Aorta (tissue), 5 donors: Measurements from ENCODE around the gene TMEM59L. TPM values are rescaled to one million over a fixed set of nuclear protein-coding genes. Genes with fewer than 3 reads are reported as not detected.

Experiments
- ATAC-seq: fragments of 200-7000 bp; cut with Tn5 transposase; one replicate; pipeline ENCODE4 v1.9.1; 2022; ENCODE audit warnings: moderate library complexity; ENCODE audit not compliant: low FRiP score
- DNase-seq, 2 donors: peaks; one replicate each; pipeline ENCODE4 v3.0.0-alpha.2; 2020
- H3K27ac ChIP-seq, 2 donors: one replicate each; pipeline ENCODE4 v1.5.1; 2013; ENCODE audit warnings: low read length in 2 of 2, mild to moderate bottlenecking in 2 of 2, moderate library complexity in 2 of 2, control low read depth in 1 of 2, inconsistent platforms in 1 of 2, low read depth in 1 of 2
- H3K27me3 ChIP-seq, 2 donors: one replicate each; pipeline ENCODE4 v1.6.1; 2013; ENCODE audit warnings: control low read depth in 1 of 2, low read length in 1 of 2, mild to moderate bottlenecking in 1 of 2, moderate library complexity in 1 of 2; ENCODE audit not compliant: insufficient read depth in 2 of 2, control insufficient read depth in 1 of 2
- H3K36me3 ChIP-seq, 2 donors: one replicate each; pipeline ENCODE4 v1.6.1; 2013; ENCODE audit warnings: control low read depth in 1 of 2, low read length in 1 of 2, mild to moderate bottlenecking in 1 of 2; ENCODE audit not compliant: insufficient read depth in 2 of 2, control insufficient read depth in 1 of 2
- H3K4me1 ChIP-seq, 2 donors: one replicate each; pipeline ENCODE4 v1.6.1; 2013; ENCODE audit warnings: low read length in 2 of 2, control low read depth in 1 of 2, mild to moderate bottlenecking in 1 of 2, moderate library complexity in 1 of 2; ENCODE audit not compliant: insufficient read depth in 2 of 2, control insufficient read depth in 1 of 2
- H3K4me3 ChIP-seq, 2 donors: one replicate each; pipeline ENCODE4 v1.5.1; 2013; ENCODE audit warnings: low read length in 2 of 2, control low read depth in 1 of 2, mild to moderate bottlenecking in 1 of 2
- H3K9me3 ChIP-seq: one replicate; pipeline ENCODE4 v1.6.1; 2013; ENCODE audit warnings: mild to moderate bottlenecking, low read length; ENCODE audit not compliant: control insufficient read depth
- WGBS, 2 donors: extraction: QIAGEN DNeasy Blood & Tissue Kit; methylation state at CpG; one replicate each; pipeline ENCODE4 v1.1.7; 2013; 5-methylcytosine and 5-hydroxymethylcytosine counted together
- intact Hi-C, 2 donors: fragments of 100-400 bp; cut with DNase I; formaldehyde crosslinking; loops; one replicate each; pipeline versions ENCODE4 v1.14.2 to v1.15.0; 2022
- polyA plus RNA-seq, 2 donors: library from polyadenylated mRNA; stranded (reverse); fragments of 200-250 nt; gene quantifications; one replicate each; pipeline ENCODE4 v1.2.3, GENCODE V29; 2013
- total RNA-seq, 2 donors: library from RNA; stranded (reverse); fragmentation: NEBNext Ultra II Directional; extraction: Animal tissue kit (Norgen Biotek cat#: 25700); gene quantifications; one replicate each; pipeline ENCODE4 v1.2.1, GENCODE V29; 2021
- donor health status: healthy with polysubstance abuse.
- donor health status: Bipolar disorder and iron deficiency.
- donor health status: DM: no; HTN: no; CAD: no.
- donor health status: DM: no; HTN: no; CAD: no.
- donor health status: DM: yes; HTN: yes; CAD: no.

The TMEM59L gene
- total and polyA plus RNA-seq, 4 donors: 0.97 to 8.9 (median 5.8) TPM

DNA sequence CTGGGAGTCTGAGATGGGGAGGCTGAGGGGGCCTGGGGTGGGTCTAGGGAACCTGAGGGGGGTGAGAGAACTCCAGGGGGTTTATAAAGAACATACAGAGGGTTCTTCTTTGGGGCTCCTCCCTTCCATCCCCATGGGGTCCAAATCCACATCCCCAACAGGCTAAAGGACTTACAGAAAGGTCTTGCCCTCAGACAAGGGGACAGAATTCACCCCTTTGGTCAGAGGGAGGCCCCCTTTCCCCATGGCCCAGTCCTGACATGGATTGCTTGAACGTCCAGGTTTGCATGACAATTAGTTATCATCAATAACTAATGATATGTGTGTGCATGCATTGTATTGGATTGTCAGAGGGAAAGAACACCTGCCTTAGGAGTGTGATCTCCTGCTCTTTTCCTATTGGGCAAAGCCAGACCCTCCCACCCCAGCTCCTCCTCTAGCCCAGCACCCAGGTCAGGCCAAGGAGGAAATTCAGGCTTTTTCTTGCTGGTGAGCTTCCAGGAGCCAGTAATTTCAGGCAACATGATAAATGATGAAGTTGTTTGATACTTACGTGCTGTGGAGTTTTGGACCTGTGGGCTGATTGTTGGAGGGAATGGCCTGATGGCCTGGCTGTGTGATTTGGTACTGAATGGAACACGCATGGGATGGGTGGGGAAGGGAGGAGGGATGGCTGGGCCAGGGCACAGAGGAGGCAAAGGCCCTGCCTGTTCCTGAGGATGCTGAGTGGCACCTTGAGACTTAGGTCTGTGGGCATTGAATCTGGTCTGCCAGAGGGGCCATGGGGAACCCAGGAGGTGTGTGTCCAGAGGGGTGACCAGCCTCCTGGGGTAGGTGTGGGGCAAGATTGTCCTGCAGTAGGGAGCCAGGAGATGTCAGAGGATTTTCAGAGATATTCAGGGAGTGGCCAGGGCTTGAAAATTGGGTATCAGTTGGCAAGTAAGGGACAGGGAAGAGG, 25.3 kb downstream of the TMEM59L start:
- no peaks in the 10 kb centered on the region for H3K27me3 ChIP-seq
- no peaks in the 10 kb centered on the region for H3K9me3 ChIP-seq
- DNase-seq: no peak
- H3K4me1 ChIP-seq: no peaks in the 10 kb centered on the region
- H3K4me3 ChIP-seq: peak overlapping the region in 1 of 2 donors; percentile 52
- intact Hi-C loops: loop anchor here in 1 of 2 donors (5.0 kb wide), 1 partner anchor 44 kb away; the partner anchor contains the start of gene CRTC1
- no peaks in the 10 kb centered on the region for H3K36me3 ChIP-seq
- 5 to 16% methylated on average over 3 of the region's 3 CpGs for WGBS, 2 donors
- H3K27ac ChIP-seq: peak overlapping the region in 1 of 2 donors; percentile 87
- ATAC-seq: no peak

DNA sequence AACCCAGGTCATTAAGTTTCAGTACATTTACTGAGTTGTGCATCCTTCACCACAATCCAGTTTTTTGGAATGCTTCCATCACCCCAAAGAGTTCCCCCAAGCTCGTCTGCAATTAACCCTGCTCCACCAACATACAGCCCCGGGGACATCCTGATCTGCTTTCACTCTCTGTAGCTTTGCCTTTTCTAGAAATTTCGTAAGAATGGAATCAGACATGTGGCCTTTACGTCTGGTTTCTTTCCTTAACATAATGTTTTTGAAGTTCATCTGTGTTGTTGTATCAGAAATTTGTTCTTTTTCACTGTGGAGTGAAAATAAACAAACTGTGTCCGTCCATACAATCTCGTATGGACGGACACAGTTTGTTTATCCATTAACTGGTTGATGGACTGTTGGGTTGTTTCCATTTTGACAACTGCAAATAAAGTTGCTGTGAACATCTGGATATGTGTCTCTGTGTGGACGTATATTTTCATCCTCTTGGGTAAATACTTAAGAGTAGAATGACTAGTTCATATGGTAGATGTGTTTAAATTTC, 27.1 kb downstream of the TMEM59L start:
- no peak for ATAC-seq
- Histone ChIP-seq H3K4me1 (no peaks in the 10 kb centered on the region), H3K4me3 (no peak overlapping the region), H3K36me3 (no peaks in the 10 kb centered on the region), H3K9me3 (no peaks in the 10 kb centered on the region), H3K27me3 (no peaks in the 10 kb centered on the region), H3K27ac (no peak overlapping the region)
- 72 to 74% methylated on average over 8 of the region's 8 CpGs for WGBS, 2 donors
- intact Hi-C loops: loop anchor here in 1 of 2 donors (5.0 kb wide), 1 partner anchor 43 kb away; the partner anchor contains the start of gene CRTC1
- no peak for DNase-seq

DNA sequence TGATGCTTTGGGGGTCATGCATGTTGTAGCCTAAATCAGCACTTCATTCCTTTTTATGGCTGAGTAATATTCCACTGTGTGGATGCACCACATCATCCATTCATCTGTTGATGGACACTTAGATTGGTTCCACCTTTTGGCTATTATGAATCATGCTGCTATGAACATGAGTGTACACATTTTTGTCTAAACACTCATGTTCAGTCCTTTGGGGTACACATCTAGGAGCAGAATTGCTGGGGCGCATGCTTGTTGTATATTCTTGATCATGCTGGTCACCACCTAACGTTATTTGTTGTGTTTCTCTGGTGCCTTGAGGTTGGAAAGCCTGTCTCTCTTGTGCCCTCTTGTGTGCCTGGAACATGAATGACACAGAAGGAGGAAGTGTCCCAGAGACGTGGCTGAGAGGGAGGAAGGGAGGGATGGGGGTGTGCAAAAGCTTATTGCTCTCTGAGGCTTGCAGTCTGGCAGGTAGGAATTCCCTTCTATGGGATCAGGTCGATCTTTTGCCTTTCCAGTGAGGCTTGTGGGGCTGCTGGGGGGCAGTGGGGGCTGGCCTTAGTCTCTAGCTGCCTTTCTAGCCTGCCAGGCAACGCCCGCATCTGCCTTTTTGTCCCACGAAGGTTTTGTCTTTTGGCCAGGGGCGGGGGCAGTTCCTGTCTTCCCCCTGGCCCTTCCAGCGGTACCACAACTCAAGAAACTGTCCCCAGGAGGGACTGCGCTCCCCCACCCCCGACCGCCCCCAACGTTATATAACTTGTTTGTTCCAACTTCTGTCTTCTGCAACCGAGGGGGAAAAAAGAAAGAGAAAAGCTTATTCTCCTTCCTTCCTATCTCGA, 31.7 kb downstream of the TMEM59L start:
- no peak overlapping the region for H3K4me3 ChIP-seq
- ATAC-seq (peak; percentile 40), DNase-seq (no peak)
- no peaks in the 10 kb centered on the region for H3K36me3 ChIP-seq
- H3K27me3 ChIP-seq: no peaks in the 10 kb centered on the region
- H3K27ac ChIP-seq: peak overlapping the region; percentile 38 to 70
- intact Hi-C loops: no loop called here
- no peaks in the 10 kb centered on the region for H3K4me1 ChIP-seq
- WGBS, 2 donors: 26 to 27% methylated on average over 15 of the region's 15 CpGs
- no peaks in the 10 kb centered on the region for H3K9me3 ChIP-seq

DNA sequence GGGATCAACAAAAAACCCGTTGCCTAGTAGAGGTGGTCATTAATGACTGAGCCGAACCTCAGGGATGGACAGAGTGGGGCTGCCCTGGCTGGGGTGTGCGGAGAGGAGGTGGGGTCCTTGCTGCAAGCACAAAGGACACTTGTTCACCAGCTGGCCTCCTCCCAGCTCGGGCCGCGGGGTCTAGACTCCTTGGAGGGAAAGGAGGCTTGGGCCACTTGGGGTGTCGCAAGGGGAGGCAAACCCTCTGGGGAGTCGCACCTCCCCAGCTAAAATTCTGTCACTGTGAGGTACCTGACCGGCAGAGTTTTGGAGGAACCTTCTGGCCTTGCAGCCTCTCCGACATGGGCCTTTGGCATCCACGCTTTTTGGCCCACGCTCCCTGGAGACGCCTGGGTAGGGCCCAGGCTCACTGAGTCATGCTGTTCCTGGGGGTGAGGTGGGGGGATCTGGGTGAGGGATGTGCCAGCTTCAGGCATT, 32.4 kb downstream of the TMEM59L start:
- intact Hi-C loops: no loop called here
- no peaks in the 10 kb centered on the region for H3K4me1 ChIP-seq
- H3K27me3 ChIP-seq: no peaks in the 10 kb centered on the region
- no peaks in the 10 kb centered on the region for H3K9me3 ChIP-seq
- ATAC-seq: peak; percentile 64
- 18 to 21% methylated on average over 13 of the region's 13 CpGs for WGBS, 2 donors
- H3K27ac ChIP-seq: peak overlapping the region; percentile 38 to 70
- no peak overlapping the region for H3K4me3 ChIP-seq
- H3K36me3 ChIP-seq: no peaks in the 10 kb centered on the region
- DNase-seq: peak; percentile 84 to 89

DNA sequence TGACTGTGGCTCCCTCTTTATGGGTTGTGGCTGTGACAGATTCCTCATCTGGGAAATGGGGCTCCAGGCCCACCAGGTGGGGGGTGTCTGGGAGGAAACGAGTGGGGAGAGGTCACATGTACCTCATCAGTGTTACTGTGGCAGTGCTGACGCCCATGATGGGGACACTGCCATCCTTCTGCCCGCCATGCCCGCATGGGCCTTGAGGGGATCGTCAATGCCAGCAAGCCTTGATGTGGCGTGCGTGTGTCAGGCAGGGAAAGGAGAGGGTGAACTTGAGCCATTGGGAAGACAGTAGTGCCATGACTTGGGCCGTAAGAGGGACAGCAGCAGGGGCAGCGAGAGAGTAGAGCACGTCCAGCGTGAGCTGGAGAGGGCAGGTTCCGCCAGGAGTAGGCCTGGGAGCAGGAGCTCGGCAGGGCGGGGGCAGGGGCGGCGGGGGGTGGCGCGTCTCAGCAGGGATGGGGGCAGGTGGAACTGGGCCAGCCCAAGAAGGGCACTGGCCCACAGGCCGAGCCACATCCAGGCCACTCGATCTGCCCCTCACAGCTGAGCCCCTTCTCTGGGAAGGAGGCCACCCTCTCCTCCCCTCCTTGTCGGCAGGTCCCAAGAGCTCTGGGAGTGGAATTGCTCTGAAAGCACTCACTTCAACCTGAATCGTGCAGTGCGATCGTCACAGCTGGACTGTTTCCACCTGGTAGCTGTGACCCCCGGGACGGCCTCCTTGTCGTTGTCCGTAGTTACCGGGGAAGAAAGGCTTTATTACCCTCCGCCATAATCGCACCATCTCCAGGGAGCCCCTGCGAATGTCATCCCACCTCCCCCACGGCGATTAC, 34.1 kb downstream of the TMEM59L start:
- ATAC-seq: no peak
- Histone ChIP-seq H3K9me3 (no peaks in the 10 kb centered on the region), H3K27me3 (no peaks in the 10 kb centered on the region), H3K4me1 (no peaks in the 10 kb centered on the region), H3K36me3 (no peaks in the 10 kb centered on the region), H3K27ac (no peak overlapping the region), H3K4me3 (no peak overlapping the region)
- 91 to 92% methylated on average over 34 of the region's 34 CpGs for WGBS, 2 donors
- DNase-seq: no peak
- intact Hi-C loops: no loop called here

DNA sequence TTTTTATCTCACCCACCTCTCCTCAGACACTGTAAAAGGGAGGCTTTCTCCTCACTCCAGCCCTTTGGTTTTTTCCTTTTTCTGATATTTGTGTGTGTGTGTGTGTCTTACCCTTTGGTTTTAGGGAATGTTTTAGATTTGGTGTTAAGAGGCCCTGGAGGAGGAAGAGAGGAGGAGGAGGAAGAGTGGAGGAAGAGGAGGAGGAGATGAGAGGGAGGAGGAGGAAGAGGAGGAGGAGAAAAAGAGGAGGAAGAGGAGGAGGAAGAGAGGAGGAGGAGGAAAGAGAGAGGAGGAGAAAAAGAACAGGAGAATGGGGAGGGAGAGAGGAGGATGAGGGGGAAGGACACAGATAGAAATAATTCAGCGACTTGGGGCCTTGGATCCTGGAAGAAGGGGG, 34.7 kb downstream of the TMEM59L start:
- intact Hi-C loops: no loop called here
- Histone ChIP-seq H3K36me3 (no peaks in the 10 kb centered on the region), H3K9me3 (no peaks in the 10 kb centered on the region), H3K27ac (no peak overlapping the region), H3K4me3 (no peak overlapping the region), H3K27me3 (no peaks in the 10 kb centered on the region), H3K4me1 (no peaks in the 10 kb centered on the region)
- DNase-seq (no peak), ATAC-seq (no peak)
- WGBS, 2 donors: 91 to 100% methylated on average over 1 of the region's 1 CpG

DNA sequence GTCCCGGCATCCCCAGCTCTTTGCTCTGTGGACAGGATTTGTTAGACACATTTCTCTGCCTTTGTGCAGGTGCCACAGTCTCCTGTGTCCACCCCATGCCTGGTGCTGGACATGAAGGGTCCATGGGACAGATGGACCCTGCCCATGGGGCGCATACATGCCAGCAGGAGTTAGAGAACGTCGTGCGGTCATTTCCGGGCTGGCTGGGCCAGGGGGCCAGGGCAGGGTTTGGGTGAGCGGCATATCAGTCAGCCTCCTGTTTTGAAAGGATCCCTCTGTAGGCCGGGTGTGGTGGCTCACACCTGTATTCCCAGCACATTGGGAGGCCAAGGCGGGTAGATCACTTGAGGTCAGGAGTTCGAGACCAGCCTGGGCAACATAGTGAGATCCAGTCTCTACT, 35.1 kb downstream of the TMEM59L start:
- Histone ChIP-seq H3K27me3 (no peaks in the 10 kb centered on the region), H3K4me3 (no peak overlapping the region), H3K27ac (no peak overlapping the region), H3K36me3 (no peaks in the 10 kb centered on the region), H3K4me1 (no peaks in the 10 kb centered on the region), H3K9me3 (no peaks in the 10 kb centered on the region)
- WGBS, 2 donors: 93 to 95% methylated on average over 10 of the region's 10 CpGs
- ATAC-seq (no peak), DNase-seq (no peak)
- intact Hi-C loops: no loop called here

DNA sequence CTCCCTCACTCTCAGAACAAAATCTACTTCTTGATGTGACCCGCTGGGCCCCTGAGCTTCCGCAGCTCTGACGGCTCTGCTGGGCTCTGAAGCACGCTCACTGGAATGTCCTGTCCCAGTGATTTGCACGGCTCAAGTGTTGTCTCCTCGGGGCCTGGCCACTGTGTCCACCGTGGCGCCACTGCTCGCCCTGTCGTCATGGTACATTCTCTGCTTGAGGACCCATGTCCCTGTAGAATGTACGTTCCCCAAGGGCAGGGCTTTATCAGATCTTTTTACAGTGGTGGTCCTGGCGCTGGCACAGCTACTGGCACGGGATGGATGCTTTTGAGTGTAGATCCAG, 36.3 kb downstream of the TMEM59L start:
- intact Hi-C loops: no loop called here
- no peak overlapping the region for H3K4me3 ChIP-seq
- H3K27ac ChIP-seq: peak overlapping the region in 1 of 2 donors; percentile 85
- no peaks in the 10 kb centered on the region for H3K36me3 ChIP-seq
- DNase-seq (no peak), ATAC-seq (no peak)
- no peaks in the 10 kb centered on the region for H3K9me3 ChIP-seq
- no peaks in the 10 kb centered on the region for H3K27me3 ChIP-seq
- no peaks in the 10 kb centered on the region for H3K4me1 ChIP-seq
- 74 to 79% methylated on average over 13 of the region's 13 CpGs for WGBS, 2 donors
